Pancreas (tissue), 10 donors: ENCODE data around the gene FGF12. TPM values are rescaled to one million over a fixed set of nuclear protein-coding genes. Genes with fewer than 3 reads are reported as not detected.
A peak's percentile ranks its signal among the peaks of the same experiment; 100 is the strongest.

Source experiments
- ATAC-seq, 4 donors: fragments of 200-7000 bp; cut with Tn5 transposase; one replicate each; pipeline versions ENCODE4 v1.8.0 to v1.9.1; 2020; ENCODE audit warnings: mild to moderate bottlenecking in 4 of 4, moderate library complexity in 4 of 4
- DNase-seq, 6 donors: peaks; one replicate each; pipeline ENCODE4 v3.0.0-alpha.2; 2020
- FAIRE-seq: peaks from 2 replicates; lab custom pipeline; 2012; peaks lifted over from hg19 to GRCh38; lab: Jason Lieb, UNC
- H3K27ac ChIP-seq, 4 donors: fragments of 200-600 bp; sonication (generic); 1 replicate in 3 of 4; 2 replicates in 1 of 4; pipeline versions ENCODE4 v1.5.0 to v1.8.0; 2020
- H3K27me3 ChIP-seq, 4 donors: fragments of 200-600 bp; one replicate each; pipeline ENCODE4 v1.8.0; 2021
- H3K36me3 ChIP-seq, 3 donors: fragments of 200-600 bp; sonication (generic) in 1 of 3; one replicate each; pipeline versions ENCODE4 v1.5.0 to v1.8.0; 2020 to 2021
- H3K4me1 ChIP-seq, 3 donors: fragments of 200-600 bp; one replicate each; pipeline ENCODE4 v1.8.0; 2021
- H3K4me3 ChIP-seq, 4 donors: fragments of 200-600 bp; sonication (generic) in 2 of 4; one replicate each; pipeline versions ENCODE4 v1.5.0 to v1.8.0; 2020 to 2021
- H3K9me3 ChIP-seq, 4 donors: fragments of 200-600 bp; one replicate each; pipeline ENCODE4 v1.8.0; 2021
- WGBS, 2 donors: extraction: QIAGEN DNeasy Blood & Tissue Kit; methylation state at CpG; one replicate each; pipeline ENCODE4 v1.1.7; 2013; 5-methylcytosine and 5-hydroxymethylcytosine counted together
- intact Hi-C, 3 donors: fragments of 100-400 bp; cut with DNase I; formaldehyde crosslinking; loops; one replicate each; pipeline versions ENCODE4 v1.11.1 to v1.14.2; 2022
- polyA plus RNA-seq, 2 donors: library from polyadenylated mRNA; stranded (reverse); fragments of 200-250 nt; gene quantifications; one replicate each; pipeline ENCODE4 v1.2.3, GENCODE V29; 2013
- total RNA-seq, 6 donors: library from RNA; stranded (reverse); fragmentation: NEBNext Ultra II Directional in 4 of 6; extraction: Animal tissue kit (Norgen Biotek cat#: 25700) in 4 of 6; gene quantifications; one replicate each; pipeline versions ENCODE4 v1.2.1 to v1.2.4, GENCODE V29; 2021 to 2023
- TF ChIP-seq, protein P1 (sequence below), 4 donors: fragments of 200-600 bp; sonication (generic) in 3 of 4; IDR thresholded peaks; one replicate each; pipeline versions ENCODE4 v1.5.0 to v1.8.0; 2021; ENCODE audit warnings: antibody characterized with exemption in 4 of 4
- donor health status: healthy with polysubstance abuse.
- donor health status: DM: no; HTN: no; CAD: no; lungs with moderate emphysema.
- donor health status: DM: no; HTN: no; CAD: no.
- donor health status: control.
- donor health status: control.
- donor health status: Bipolar disorder and iron deficiency.
- donor health status: DM: yes; HTN: yes; CAD: no.
- donor health status: DM: no; HTN: no; CAD: no.
- donor health status: DM: no; HTN: no; CAD: no.
- donor health status: DM: yes; HTN: yes; CAD: no.

Gene FGF12
- total and polyA plus RNA-seq, 8 donors = 3.6 to 8.6 (median 6.4) TPM

GRCh38 chr3:192573240-192573639 is 154.1 kb downstream of the FGF12 start:
- WGBS, 2 donors = 69 to 71% methylated on average over 2 of the region's 2 CpGs
- H3K27me3 ChIP-seq = no peaks in the 10 kb centered on the region
- ATAC-seq (no peak), DNase-seq (no peak), FAIRE-seq (no peak)
- H3K27ac ChIP-seq = no peak overlapping the region
- H3K9me3 ChIP-seq = no peaks in the 10 kb centered on the region
- H3K36me3 ChIP-seq = no peaks in the 10 kb centered on the region
- no peak overlapping the region for H3K4me3 ChIP-seq
- TF ChIP-seq, protein P1, sequence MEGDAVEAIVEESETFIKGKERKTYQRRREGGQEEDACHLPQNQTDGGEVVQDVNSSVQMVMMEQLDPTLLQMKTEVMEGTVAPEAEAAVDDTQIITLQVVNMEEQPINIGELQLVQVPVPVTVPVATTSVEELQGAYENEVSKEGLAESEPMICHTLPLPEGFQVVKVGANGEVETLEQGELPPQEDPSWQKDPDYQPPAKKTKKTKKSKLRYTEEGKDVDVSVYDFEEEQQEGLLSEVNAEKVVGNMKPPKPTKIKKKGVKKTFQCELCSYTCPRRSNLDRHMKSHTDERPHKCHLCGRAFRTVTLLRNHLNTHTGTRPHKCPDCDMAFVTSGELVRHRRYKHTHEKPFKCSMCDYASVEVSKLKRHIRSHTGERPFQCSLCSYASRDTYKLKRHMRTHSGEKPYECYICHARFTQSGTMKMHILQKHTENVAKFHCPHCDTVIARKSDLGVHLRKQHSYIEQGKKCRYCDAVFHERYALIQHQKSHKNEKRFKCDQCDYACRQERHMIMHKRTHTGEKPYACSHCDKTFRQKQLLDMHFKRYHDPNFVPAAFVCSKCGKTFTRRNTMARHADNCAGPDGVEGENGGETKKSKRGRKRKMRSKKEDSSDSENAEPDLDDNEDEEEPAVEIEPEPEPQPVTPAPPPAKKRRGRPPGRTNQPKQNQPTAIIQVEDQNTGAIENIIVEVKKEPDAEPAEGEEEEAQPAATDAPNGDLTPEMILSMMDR (IDR thresholded peaks at IDR 0.05) = no peak
- peaks cover 0 to 3% (median 0%) of the 10 kb centered on the region in 3 donors for H3K4me1 ChIP-seq
- intact Hi-C loops = no loop called here

- ATAC-seq (peak; percentile 78 to 90 (median 84)), DNase-seq (peak; percentile 2 to 72 (median 55)), FAIRE-seq (peak; percentile 43)
- H3K9me3 ChIP-seq = no peaks in the 10 kb centered on the region
- H3K4me1 ChIP-seq = peaks cover 0 to 3% (median 0%) of the 10 kb centered on the region in 3 donors
- H3K4me3 ChIP-seq = peak overlapping the region in 1 of 4 donors; percentile 28
- TF ChIP-seq, protein P1 (IDR thresholded peaks at IDR 0.05) = no peak
- H3K36me3 ChIP-seq = no peaks in the 10 kb centered on the region
- H3K27ac ChIP-seq = no peak overlapping the region
- H3K27me3 ChIP-seq = no peaks in the 10 kb centered on the region
- intact Hi-C loops = no loop called here
- WGBS, 2 donors = 31 to 46% methylated on average over 30 of the region's 30 CpGs
Measured at GRCh38 chr3:192570821-192571791, 156.2 kb downstream of the FGF12 start.

GRCh38 chr3:192570315-192570714 is 157.0 kb downstream of the FGF12 start:
- ATAC-seq (no peak), DNase-seq (no peak), FAIRE-seq (no peak)
- H3K4me1 ChIP-seq = peaks cover 0 to 3% (median 0%) of the 10 kb centered on the region in 3 donors
- H3K4me3 ChIP-seq = no peak overlapping the region
- no peaks in the 10 kb centered on the region for H3K36me3 ChIP-seq
- intact Hi-C loops = no loop called here
- no peak overlapping the region for H3K27ac ChIP-seq
- H3K27me3 ChIP-seq = no peaks in the 10 kb centered on the region
- TF ChIP-seq, protein P1 (IDR thresholded peaks at IDR 0.05) = no peak
- no peaks in the 10 kb centered on the region for H3K9me3 ChIP-seq

GRCh38 chr3:192566706-192567290 is 160.5 kb downstream of the FGF12 start:
- H3K36me3 ChIP-seq = no peaks in the 10 kb centered on the region
- FAIRE-seq (peak; percentile 93), ATAC-seq (peak; percentile 80 to 96 (median 92)), DNase-seq (peak; percentile 39 to 77 (median 59))
- 7% methylated on average over 6 of the region's 6 CpGs for WGBS, 2 donors
- H3K9me3 ChIP-seq = no peaks in the 10 kb centered on the region
- H3K27me3 ChIP-seq = peaks cover 0 to 5% (median 0%) of the 10 kb centered on the region in 4 donors
- H3K27ac ChIP-seq = no peak overlapping the region
- H3K4me3 ChIP-seq = no peak overlapping the region
- intact Hi-C loops = loop anchor here in 2 of 3 donors (5.0 kb wide), 2 partner anchors 231 to 236 kb away; no protein-coding TSS in a partner anchor
- TF ChIP-seq, protein P1 (IDR thresholded peaks at IDR 0.05) = peak in 3 of 4 donors; percentile 63 to 67 (median 64)
- H3K4me1 ChIP-seq = peaks cover 0 to 3% (median 0%) of the 10 kb centered on the region in 3 donors
